T47D (cell line): ENCODE measurements around the gene CCDC107.

Source experiments
- DNase-seq, 2 experiments: peaks; one replicate each; pipeline versions ENCODE4 v3.0.0 to v3.0.0-alpha.2; 2011 to 2012; ENCODE audit warnings: low read depth in 1 of 2, low spot score in 1 of 2
- JUND ChIP-seq: IDR thresholded peaks from 2 replicates; pipeline ENCODE4 v1.6.1; 2012; ENCODE audit warnings: low read depth
- in situ Hi-C: cut with HindIII; loops from 2 replicates; pipeline ENCODE4 v1.10.0; 2016; ENCODE audit warnings: low sequenced_read_pairs, low pct_unique_long_range_greater_than_20kb

The CCDC107 gene

DNA sequence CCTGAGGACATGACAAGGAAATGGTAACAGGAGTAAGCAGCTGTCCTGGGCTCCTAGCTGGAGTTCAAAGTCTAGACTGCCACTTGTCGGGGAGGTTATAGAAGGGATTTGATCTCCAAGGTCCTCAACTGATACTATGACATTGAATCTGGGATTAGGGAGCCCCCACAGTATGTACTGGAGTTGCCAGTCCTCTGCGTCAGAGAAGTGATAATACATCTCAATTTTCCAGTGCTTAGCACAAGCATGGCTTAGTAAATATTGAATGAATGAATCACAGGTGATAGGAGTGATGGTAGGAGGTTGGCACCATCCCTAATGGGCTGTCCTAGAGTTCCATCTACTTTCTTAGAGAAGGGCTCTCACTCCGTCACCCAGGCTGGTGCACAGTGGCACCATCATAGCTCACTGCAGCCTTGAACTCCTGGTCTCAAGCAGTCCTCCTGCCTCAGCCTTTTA lies 37.9 kb downstream of the CCDC107 start:
- DNase-seq: no peak
- TF ChIP-seq JUND: no peak
- in situ Hi-C loops: no loop called here

DNA sequence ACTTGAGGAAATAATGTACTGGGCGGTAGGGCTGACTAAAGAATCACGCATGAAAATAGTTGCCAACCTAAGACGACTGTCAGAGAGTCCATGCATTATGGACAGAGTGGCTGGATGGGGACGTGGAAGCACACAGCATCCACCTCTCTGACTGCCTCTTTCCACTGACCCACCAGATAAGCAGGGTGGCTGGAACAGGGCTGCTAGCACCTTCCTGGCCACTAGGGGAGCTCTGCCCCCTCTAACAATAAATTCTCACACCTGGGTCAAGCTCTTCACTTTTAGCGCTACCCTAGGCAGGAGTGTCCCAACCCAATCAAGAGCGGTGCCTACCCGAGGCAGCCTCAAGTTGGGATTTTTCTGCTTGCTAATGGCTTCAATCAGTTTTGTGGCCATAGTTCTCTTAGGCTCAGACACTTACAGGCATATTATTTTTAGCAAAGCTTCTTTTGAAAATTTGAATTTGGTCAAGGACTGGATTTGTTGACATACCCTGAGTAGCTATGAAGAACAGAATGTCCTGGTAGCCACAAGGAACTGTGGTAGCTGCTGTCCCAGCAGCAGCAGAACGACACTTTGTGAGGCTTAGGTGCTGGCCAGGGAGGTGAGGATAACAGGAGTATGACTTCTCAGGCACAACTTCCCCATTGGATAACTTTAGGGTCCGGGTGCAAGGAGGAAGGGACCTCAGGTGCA lies 38.6 kb downstream of the CCDC107 start:
- TF ChIP-seq JUND: no peak
- DNase-seq: peak; percentile 39 to 63

DNA sequence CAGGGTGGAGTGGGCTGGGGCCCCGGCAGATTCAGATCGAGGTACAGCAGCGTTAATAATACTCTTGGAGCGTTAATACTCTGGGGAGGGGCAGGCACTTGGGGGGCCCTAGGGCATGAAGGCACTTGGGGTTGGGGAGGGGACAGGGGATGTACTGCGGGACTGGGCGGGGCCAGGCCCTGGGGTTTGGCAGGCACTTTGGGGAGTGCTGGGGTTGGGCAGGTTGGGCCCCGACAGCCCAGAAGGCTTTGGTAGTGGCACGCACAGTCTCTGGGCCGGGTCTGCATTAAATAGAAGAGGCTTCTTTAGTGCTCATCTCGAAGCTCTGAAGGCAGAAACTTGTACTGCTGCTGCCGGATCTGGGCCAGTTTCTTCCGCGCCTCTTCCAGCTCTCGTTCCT lies 39.4 kb downstream of the CCDC107 start:
- no peak for DNase-seq
- no peak for TF ChIP-seq JUND
- in situ Hi-C loops: no loop called here

More for the DNA sequence above, 38.6 kb downstream of the CCDC107 start:
- in situ Hi-C loops: no loop called here

DNA sequence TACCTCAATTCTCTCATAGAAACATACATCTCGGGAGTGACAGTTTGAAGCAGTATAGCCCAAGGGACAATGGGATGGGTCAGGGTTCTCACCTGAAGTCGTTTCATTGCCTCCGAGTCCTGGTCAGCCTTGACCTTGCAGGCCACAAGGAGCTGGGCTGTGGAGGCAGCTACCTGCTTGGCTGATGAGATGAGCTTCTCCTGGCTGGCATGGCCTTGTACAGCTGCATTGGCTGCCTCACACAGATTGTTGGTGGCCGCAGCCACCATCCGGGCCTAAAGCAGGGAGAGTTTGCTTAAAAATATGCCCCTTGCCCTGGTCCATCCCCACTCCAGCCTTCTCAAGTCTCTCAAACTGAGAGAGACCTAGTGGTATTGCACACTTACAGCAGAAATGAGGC lies 40.1 kb downstream of the CCDC107 start:
- in situ Hi-C loops: no loop called here
- TF ChIP-seq JUND: no peak
- DNase-seq: no peak

DNA sequence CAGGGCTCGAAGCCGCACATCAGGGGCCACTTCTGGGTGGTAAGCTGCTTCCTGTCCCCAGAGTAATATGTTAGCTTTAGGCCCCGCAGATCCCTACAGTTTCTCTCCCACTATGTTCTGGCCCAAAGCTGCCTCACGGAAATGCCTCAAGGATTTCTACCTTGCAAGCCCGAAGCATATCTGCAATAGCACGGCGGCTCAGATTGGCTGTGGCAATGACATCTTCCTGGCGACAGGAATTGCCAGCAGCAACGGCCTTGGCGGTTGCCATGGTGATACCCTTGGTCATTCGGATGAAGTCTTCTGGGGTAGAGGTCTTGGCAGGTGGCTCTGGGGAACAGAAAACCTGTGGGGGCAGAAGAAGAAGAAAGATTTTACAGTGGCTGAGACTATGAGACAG lies 41.9 kb downstream of the CCDC107 start:
- DNase-seq: no peak
- no peak for TF ChIP-seq JUND
- in situ Hi-C loops: no loop called here

DNA sequence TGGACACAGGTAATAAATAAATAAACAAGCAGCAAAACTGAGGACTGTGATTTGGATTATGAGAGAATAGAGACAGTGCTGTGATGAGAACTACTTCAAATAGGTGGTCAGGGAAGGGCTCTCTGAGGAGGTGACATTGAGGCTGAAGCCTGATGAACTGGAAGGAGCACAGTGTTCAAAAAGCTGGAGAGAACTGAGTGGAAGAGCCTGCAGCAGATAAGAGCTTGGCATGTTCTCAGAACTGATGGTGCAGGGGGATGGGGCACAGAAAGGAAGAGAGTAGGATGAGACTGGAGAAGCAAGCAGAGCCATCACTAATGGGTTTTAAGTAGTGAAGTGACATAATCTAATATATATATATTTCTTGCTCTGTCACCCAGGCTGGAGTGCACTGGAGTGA lies 42.9 kb downstream of the CCDC107 start:
- DNase-seq: no peak
- in situ Hi-C loops: no loop called here
- TF ChIP-seq JUND: no peak

DNA sequence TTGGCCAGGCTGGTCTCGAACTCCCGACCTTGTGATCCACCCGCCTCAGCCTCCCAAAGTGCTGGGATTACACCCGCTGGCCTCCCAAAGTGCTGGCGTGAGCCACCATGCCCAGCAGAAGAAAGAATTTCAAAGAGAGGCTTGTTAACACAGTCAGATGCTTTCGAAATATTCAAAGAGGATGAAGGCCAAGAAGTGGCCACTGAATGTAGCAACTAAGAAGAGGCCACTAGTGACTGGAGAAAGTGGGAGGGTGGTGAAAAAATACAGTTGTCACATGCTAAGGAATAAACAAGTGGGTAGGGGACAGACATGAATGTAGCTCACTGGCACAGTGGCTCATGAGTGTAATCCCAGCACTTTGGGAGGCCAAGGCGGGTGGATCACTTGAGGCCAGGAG lies 44.6 kb downstream of the CCDC107 start:
- in situ Hi-C loops: no loop called here
- no peak for DNase-seq
- TF ChIP-seq JUND: no peak

DNA sequence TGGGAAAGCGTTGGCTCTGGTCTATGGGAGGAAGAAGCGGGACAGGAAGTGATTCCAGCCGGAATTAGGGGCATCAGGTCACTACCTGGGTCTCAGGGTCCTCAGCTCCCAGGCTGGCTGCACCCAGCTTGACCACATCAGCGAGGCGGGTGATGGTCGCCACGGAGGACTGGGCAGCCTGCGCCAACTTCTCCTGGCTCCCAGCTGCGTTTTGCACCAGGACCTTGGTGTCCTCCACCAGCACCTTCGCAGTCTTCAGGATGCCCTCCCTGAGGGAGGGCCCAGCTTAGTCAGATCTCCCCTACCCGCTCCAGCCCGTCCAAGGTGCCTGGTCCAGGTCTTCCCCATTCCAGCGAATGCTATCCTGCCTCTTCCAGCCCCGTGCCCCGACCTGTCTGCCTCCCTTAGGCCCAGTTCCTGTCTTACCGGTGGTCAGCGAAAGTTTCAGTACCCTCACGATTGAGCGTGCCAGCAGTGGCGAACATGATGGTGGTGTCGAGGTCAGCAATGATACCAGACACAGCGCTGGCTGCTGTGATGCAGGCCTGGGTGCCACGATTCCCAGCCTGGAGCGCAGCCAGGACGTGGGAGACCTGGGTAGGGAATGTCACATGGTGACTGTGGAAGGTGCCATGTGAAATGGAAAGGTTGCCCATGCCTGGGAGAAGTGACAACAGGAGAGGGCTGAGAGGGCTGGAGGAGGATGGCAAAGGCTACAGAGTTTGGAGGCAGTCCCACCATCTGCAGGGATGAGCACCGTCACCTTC lies 46.0 kb downstream of the CCDC107 start:
- no peak for DNase-seq
- in situ Hi-C loops: no loop called here
- TF ChIP-seq JUND: no peak

DNA sequence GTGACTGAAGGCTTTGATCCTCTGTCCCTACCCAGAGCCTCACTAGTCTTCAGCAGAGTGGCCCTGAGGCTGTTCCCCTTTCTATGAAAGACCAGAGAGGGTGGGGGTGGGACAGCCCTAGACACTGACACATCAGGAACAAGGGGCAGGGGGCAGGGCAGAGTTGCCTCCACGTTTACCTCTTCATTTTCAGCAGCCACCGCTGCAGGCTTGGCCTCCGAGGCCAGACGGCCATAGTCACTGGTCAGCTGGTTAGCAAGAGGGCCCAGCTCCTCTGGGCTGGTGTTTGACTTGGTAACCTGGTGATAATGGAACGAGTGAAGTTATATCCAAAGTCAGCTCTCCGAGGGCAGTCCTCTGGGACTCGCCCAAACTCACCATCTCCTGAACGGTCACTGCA lies 47.3 kb downstream of the CCDC107 start:
- in situ Hi-C loops: no loop called here
- no peak for DNase-seq
- no peak for TF ChIP-seq JUND

DNA sequence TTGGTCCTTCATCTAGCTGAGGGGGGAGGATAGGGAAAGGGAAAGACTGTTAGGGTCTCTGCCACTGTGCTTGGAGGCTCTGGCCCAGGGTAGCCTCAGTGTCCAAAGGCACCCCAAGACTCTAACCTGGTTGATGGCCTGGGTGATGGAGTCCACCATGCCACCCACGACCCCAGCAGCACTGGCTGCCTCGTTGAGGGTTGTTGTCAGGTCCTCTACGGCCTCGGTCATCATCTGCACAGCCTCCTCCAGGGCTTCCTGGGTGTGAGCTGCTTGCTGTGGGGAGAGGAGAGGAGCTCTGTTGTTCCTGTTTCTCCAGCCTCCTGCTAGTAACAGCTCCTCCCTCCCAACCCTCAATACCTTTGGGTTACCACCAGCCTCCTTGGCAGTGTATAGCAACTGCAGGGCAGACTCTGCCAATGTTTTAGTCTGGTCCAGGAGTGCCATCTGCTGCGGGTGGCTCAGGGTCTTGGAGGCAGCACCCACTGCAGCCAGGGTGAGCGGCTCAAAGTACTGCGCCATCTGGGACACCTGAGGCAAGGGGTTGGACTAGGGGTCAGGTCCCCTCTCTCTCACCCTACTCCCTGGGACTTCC lies 47.8 kb downstream of the CCDC107 start:
- DNase-seq: no peak
- in situ Hi-C loops: no loop called here
- no peak for TF ChIP-seq JUND

DNA sequence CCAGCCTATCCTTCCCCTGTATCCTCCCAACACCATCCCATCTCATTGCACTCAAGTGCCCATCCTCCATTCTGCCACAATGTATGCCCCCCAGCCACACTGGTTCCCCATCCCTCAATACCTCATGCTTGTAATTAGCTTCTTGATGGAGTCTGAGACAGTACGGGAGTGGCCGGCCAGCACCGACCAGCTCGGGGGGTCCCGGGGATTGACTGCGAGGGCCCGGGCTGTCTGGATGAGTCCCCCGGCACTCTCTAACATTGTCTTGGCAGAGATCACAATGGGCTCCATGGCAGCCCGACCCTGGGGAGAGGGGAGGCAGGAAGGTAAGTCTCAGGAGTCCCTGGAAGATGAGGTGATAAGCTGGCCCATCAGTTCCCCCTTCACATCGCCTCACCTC lies 48.9 kb downstream of the CCDC107 start:
- DNase-seq: no peak
- in situ Hi-C loops: no loop called here
- TF ChIP-seq JUND: no peak

DNA sequence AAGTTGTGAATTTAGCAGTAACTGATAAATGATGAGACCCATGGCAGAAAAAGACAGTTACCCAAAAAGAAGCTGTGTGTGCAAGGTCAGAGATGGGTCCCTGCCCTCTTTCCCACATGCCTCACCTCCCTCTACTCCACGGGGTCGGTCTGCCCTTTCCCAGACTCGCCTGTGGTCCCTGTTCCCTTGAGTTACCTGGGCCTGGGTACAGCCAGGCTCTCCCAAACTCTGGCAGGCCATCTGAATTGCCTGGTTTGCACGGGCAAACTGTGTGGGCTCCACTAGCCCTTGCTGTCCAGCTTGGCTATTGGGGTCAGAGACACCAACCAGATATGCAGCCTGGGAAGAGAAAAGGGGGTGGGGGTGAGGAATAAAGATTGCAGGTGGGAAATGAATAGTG lies 50.1 kb downstream of the CCDC107 start:
- in situ Hi-C loops: no loop called here
- no peak for DNase-seq
- no peak for TF ChIP-seq JUND

DNA sequence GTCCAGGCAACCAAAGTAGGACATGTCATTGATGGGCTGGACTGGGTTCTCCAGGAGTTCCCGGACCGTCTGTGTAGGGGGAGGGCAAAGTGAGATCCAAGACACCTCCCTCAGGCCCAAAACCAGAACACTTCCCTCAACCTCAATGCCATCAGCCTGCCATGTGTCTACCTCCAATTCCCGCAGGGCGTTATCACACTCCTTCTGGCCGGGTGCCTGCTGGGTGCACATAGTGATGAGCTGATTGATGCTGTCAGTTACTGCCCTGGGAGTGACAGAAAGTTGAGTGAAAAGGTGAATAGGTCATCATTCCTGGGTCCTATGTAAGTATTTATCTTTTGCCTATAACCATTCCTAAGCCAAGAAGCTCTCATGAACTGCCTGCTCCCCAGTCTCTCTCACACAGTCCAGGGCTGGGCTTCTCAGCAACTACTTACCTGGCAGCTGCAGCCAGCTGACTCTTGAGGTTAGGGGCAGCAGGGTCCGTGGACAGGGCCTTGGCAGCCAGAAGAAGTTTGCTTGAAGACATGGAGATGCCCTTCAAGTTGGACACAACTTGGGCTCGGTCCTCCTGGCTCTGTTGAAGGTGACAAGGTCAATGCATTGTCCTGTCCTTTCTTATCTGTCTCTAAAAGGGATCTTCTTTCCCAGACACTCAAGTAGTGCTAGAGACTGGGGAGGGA lies 52.9 kb downstream of the CCDC107 start:
- DNase-seq: no peak
- no peak for TF ChIP-seq JUND
- in situ Hi-C loops: no loop called here
